NK-92 (cell line): ENCODE measurements around the gene ARL6IP6.

Source experiments
- DNase-seq: peaks from one replicate; lab custom pipeline; 2025; ENCODE audit not compliant: unreplicated experiment; lab: John Stamatoyannopoulos, UW

The ARL6IP6 gene

DNA sequence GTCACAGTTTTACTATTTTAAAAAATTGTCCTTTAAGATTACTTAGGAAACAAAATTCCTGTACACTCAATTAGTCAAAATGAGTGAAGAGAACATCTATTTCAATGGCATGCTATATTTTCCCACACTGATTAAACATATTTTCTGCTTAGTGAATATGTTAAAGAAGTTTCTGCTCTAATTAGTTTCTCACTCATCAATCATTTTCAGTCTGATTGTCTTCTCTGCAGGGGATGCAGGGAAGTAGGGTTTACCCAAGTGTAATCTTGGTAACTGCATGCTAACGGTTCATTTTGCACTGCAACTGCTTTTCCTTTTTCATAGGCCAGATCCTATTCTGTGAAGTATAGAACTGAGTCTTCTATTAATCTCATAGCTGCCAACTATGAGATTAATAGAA is 78.5 kb downstream of the ARL6IP6 start:
- no peak for DNase-seq

- DNase-seq, result no peak
Measured at GRCh38 chr2:152804687-152805408, 86.4 kb downstream of the ARL6IP6 start.

DNA sequence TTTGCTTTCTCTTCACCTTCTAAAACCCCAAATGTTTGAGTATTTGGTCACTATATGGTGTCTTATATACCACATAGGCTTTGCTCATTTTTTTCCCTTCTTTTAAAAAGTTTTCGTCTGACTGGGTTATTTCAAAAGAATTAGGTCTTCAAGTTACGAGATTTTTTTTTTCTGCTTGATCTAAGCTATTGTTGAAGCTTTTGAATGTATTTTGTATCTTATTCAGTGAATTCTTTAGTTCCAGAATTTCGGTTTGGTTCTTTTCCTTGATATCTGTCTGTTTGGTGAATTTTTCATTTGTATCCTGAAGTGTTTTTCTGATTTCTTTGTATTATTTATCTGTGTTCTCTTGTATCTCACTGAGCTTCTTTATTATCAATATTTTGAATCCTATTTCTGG is 93.5 kb downstream of the ARL6IP6 start:
- DNase-seq, result no peak
